Fibroblast of skin of left quadriceps (primary cell): ENCODE results near the gene KCNJ11.

Experiments
- DNase-seq, 2 experiments: peaks; one replicate each; pipeline ENCODE4 v3.0.0-alpha.2; 2013; ENCODE audit warnings: low read depth in 2 of 2

Gene KCNJ11

GRCh38 chr11:17408641-17409040 is 20.2 kb upstream of the KCNJ11 start:
- no peak for DNase-seq

DNA sequence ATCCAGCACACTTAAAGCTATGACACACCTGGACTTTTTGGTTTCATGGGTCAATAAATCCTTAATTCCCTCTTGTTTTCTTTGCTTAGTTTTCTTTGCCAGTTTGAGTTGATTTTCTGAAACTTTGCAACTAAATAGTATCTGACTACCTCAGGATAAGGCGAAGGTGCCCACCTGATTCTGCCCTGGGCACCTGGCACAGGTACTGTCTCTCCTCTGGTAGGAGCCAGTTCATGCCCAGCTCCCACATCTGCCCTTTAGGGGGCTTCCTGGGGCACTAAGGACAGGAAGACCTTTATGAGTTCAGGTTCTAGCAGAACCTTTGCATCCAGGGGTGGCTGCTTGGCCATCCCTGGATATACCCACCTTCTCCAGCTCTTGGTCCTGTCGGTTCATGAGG is 19.6 kb upstream of the KCNJ11 start:
- no peak for DNase-seq

GRCh38 chr11:17407575-17407974 is 19.1 kb upstream of the KCNJ11 start:
- DNase-seq = no peak

DNA sequence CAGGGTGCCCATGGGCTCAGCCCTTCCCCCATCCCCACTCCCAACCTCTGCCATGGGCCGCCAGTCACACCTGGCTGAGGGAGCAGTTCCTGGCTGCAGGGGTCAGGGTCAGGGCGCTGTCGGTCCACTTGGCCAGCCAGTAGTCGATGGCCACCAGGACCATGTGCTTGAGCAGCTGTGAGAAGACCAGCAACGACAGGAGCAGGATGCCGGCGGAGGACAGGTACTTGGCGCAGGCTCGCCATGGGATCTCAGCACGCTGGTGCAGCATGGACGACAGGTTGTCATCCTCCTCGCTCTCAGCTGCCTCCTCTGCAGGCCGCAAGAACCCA is 18.3 kb upstream of the KCNJ11 start:
- no peak for DNase-seq

GRCh38 chr11:17406082-17406817 is 17.8 kb upstream of the KCNJ11 start:
- no peak for DNase-seq

DNA sequence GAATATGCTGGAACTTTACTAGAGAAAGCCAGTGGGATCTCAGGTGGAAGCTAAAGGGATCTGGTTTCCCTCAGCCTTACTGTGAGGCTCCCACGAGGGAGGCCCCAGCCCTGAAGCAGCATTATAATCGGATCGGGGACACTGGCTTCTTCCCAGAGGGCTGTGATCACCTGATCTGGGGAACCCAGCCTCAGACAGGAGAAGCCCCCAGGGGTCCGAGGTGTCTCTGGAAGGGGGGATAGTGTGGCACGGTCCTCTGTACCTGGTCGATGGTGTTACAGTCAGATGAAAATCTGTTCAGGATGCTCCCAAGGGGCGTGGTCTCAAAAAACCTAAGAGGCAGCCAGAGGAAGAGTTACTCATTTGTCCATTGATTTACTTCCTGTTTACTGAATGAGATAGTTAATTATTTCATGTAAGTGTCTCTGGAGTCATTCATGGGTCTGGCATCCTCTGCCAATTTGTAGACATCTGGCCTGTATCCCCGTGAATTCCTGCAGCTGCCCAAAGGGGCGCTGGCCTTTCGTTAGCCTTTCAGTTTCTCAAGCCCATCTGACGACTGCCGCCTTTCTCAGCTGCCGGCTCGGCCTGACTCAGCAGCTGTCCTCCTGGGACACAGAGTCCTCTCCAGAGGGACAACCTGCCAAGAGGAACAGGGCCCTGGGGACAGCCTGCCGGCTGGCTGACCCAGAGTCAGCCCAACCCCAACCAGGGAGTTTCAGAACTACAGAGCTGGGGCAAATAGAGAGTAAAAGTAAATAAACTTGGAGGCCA is 17.0 kb upstream of the KCNJ11 start:
- DNase-seq = no peak

DNA sequence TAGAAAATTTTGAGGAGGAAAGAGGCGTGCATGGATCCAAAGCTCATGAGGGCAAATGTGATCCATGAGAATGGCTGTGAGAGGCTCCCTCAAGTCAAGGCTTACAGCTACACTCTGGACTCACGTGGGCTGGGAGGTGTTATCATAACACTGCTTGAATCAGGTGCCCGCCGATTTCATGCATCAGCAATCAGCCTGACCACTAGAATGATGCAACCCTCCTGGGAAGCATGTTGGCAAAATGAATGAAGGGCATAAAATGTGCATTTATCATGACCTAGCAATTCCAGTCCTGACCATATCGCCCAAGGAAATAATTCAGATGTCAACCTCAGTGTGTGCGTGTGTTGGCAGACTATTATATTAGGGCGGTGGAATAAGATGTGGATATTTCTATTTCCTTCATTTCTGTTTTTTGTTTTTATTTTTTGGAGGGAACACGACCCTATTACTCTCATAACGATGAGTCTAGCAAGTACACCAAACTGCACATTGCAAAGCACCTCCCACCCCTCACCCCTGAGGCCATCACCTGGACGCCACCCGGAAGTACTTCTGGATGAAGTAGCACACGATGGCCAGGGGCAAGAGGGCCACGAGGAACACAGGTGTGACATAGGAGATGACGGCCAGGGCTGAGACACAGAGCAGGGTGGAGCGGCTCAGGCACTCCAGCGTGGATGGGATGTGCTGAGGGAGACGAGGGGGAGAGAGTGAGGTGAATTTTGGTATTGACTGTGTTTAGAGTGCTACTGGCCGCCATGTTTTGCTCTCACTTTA is 15.7 kb upstream of the KCNJ11 start:
- DNase-seq = no peak

DNA sequence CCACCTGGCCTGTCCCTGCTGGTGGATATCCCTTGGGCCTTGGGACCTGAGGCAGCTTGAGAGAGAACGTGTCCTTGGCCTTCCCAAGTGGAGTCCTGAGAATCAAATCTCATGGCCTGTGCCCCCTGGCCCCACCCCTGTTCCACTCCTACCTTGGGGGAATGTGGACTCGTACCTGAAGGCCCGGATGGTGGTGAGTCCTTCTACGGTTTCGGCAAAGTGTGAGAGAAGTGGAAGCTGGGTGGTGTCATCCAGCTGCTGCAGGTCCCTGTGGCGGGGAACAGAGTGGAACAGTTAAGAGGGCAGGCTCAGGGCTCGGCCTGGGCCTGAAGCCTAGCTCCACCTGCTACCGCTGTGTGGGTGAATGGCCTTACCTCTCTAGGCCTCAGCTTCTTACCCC is 14.0 kb upstream of the KCNJ11 start:
- no peak for DNase-seq

DNA sequence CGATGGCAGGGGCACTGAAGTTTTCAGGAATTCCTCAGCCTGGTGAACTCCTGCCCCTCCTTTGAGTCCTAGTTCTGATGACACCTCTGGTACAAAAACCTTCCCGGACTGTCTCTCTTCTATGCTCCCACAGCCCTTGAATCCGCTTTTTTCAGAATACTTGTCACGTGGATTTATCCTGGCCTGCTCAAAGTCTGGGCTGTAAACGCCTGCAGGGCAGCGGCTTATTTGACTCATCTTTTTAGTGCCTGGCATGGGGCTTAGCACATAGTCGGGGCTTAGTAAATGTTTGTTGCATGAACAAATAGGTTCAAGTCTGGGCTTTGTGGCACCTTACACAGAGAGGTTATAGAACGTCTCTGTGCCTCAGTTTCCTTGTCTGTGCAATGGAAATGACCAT is 13.4 kb upstream of the KCNJ11 start:
- no peak for DNase-seq

DNA sequence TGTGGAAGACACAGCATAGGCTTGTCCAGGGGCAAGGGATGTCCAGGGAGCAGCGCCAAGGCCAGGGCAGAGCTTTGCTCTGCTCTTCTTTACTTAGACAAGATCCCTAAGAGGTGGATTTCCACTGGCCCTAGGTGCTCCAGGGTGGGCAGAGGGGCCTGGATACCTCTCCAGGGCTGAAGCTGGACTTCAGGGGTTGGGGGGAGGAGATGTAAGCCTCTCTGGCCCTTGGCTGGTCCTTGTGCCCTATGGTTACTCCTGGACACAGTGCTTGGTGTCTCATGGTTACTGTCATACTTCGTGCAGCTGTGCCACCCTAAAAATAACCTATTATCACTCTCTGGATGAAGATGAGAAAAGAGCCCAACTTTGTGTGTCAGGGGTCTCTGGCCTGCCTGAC is 12.9 kb upstream of the KCNJ11 start:
- no peak for DNase-seq

GRCh38 chr11:17400048-17400775 is 11.8 kb upstream of the KCNJ11 start:
- DNase-seq = no peak

GRCh38 chr11:17399236-17399635 is 10.8 kb upstream of the KCNJ11 start:
- no peak for DNase-seq

DNA sequence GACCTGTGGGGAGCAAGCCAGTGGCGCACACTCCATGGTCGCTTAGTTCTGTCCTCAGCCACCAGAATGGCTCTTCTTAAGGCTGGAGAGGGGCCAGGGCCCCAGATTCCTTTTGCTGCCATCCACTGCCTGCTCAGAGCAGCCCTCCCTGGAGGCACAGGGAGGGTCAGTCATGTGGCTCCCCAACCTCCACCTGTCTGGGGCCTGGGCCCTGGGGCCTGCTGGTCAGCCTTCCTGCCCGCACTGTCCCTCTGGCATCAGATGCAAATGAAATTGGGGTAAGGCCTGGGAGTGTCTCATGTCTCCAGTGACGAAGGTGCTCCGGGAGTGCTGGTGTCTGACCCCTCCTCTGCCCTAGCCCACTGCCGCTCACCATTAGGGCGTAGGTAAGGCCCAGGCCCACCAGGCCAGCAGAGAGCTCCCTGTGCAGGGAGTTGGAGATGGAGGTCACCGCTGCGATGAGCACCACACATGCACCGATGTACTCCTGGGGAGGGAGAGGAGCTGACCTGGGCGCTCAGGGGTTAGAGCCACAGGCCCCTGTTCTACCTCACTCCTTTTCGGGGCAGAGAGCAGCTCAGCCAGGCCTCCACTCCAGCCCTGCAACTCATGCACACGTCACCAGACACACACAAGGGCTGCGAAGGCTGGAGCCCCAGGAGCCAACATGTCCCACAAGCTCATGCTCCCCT is 9.0 kb upstream of the KCNJ11 start:
- no peak for DNase-seq

GRCh38 chr11:17396598-17397310 is 8.3 kb upstream of the KCNJ11 start:
- no peak for DNase-seq

DNA sequence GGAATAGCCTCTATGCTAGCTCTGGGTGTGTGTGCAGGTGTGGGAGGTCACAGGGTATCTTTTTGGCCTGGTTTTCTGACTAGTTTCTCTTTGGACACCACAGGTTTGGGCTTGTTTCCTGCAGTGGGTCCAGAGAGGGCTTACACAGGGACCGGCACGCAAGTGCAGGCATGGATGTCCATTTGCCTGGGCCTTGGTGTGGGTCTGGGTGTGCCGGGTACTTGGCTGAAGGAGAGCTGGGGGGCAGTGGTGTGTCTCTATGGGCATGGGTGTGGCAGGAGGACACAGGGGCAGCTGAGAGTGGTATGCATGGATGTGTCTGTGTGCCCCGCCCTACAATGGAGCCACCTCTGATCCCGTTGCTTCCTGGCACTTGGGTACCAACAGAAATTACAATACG is 7.5 kb upstream of the KCNJ11 start:
- no peak for DNase-seq

- DNase-seq = no peak
These were observed 7.1 kb upstream of the KCNJ11 start for GRCh38 chr11:17395554-17395961.

DNA sequence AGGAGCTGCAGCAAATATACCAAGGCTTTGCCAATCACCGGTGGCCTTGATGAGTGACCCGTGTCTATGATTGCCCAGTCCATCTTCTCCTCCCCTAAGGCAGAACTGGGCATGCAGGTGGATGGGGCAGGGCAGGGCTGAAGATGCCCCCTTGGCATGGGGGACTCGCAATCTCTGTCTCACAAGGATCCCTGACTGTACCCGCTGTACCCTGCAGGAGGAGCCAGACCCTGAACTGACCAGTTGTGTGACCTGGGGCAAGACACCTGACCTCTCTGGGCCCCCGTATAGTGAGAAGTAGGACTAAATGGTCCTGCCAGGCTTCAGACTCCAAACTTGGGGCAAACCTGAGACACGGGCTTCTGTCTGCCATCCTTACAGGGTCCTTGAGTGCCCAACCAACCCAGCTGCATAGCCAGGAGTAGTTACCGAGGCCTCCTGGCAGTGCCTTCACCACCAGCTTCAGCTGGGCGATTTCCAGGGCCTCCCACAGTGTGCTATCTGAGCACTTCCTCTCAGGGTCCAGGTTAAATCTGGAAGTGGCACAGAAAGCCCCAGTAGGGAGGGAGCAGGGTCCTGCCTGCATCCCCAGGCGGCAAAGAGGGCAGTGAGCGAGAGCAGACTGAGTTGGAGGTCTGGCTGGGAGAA is 6.4 kb upstream of the KCNJ11 start:
- no peak for DNase-seq

DNA sequence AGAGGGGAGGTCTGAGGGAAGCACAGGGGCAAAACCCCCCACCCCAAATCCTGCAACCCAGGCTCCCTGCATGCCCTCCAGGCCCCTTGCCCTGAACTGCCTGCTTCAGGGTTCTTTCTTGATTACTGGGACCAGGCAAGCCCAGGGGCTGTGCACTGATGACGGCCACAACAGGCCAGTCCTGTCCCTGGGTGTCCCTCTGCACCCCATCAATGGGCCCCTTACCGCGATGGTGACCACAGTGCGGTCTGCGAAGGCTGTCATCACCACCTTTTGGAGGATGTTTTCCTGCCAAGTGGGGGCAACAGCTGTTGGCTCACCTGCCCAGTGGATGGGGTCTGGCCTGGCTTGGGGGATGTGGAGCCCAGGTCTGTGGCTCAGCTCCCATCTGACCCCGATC is 5.0 kb upstream of the KCNJ11 start:
- DNase-seq = no peak

DNA sequence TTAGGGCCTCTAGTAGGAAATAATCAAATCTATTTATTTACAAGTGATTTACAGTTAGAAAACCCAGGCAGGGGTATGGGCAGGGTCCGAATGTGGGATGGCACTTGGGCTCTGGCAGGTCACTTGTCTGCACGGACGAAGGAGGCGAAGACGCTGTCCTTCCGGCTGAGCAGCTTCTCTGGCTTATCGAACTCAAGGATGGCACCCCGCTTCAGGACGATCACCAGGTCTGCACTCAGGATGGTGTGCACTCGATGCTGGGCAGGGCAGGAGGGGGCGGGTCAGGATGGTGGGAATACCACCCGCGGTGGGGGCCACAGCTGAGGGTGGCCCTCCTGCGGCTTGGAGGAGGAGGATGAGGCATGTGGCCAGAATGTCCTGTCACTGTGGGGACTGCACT is 4.4 kb upstream of the KCNJ11 start:
- no peak for DNase-seq
